ENCODE results near the gene LHX1.

LHX1 gene

DNA sequence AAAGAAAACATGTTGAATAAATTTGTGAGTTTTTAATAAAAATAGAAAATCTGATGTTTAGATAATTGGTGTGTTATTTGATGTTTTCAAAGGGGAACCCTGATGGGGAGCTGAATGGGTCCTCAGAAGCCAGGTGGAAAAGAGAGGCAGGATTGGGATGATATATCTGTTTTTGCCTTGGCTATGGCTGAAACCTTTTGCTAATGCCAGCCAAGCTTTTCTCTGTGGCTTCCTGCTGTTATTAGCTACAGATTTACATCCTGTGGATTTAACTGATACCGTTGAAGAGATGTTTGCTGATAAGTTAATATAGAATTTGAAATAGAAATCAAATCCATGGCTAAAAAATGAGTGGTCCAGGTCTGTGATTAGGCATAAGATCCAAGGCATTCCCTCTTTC, 7.3 kb downstream of the LHX1 start:
- H3K9me3 ChIP-seq (ENCODE audit: control insufficient read depth, insufficient read depth, low read length), result no peaks in the 10 kb centered on the region
- H3K4me2 ChIP-seq (ENCODE audit: low read length), result no peak overlapping the region
- no peaks in the 10 kb centered on the region for H4K20me1 ChIP-seq (ENCODE audit: control insufficient read depth, insufficient read depth, low read depth, low read length)
- TF ChIP-seq, protein P1, sequence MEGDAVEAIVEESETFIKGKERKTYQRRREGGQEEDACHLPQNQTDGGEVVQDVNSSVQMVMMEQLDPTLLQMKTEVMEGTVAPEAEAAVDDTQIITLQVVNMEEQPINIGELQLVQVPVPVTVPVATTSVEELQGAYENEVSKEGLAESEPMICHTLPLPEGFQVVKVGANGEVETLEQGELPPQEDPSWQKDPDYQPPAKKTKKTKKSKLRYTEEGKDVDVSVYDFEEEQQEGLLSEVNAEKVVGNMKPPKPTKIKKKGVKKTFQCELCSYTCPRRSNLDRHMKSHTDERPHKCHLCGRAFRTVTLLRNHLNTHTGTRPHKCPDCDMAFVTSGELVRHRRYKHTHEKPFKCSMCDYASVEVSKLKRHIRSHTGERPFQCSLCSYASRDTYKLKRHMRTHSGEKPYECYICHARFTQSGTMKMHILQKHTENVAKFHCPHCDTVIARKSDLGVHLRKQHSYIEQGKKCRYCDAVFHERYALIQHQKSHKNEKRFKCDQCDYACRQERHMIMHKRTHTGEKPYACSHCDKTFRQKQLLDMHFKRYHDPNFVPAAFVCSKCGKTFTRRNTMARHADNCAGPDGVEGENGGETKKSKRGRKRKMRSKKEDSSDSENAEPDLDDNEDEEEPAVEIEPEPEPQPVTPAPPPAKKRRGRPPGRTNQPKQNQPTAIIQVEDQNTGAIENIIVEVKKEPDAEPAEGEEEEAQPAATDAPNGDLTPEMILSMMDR (IDR thresholded peaks at IDR 0.05; ENCODE audit: low read depth, low read length, poor library complexity, severe bottlenecking), result no peak
- 0 out of 2 replicates have a peak, but pooled peaks have one; percentile 46 for TF ChIP-seq EZH2phosphoT487 (IDR thresholded peaks at IDR 0.05; ENCODE audit: borderline replicate concordance, low read length)
- H3K27ac ChIP-seq (ENCODE audit: low read depth, low read length), result no peak overlapping the region
- H3F3A ChIP-seq (ENCODE audit: control insufficient read depth, insufficient read depth), result 0 out of 2 replicates have a peak, but pooled peaks cover 7% of the 10 kb centered on the region
- H3K27me3 ChIP-seq (ENCODE audit: control insufficient read depth, low read length), result peaks cover 56% of the 10 kb centered on the region
- H3K4me3 ChIP-seq (ENCODE audit: low read length), result no peak overlapping the region
- H3K36me3 ChIP-seq (ENCODE audit: control insufficient read depth, low read length), result peaks cover 7% of the 10 kb centered on the region
- H3K79me2 ChIP-seq (ENCODE audit: control insufficient read depth, low read length), result peaks cover 8% of the 10 kb centered on the region
- H3K9me2 ChIP-seq (replicated peaks; ENCODE audit: control insufficient read depth, low read length), result no peaks in the 10 kb centered on the region
- H3K4me1 ChIP-seq (ENCODE audit: control insufficient read depth, low read length), result peaks cover 12% of the 10 kb centered on the region

GRCh38 chr17:36945140-36945539, 7.9 kb downstream of the LHX1 start:
- no peaks in the 10 kb centered on the region for H3K9me3 ChIP-seq (ENCODE audit: control insufficient read depth, insufficient read depth, low read length)
- H3K36me3 ChIP-seq (ENCODE audit: control insufficient read depth, low read length), result peaks cover 13% of the 10 kb centered on the region
- H3K27me3 ChIP-seq (ENCODE audit: control insufficient read depth, low read length), result peaks cover 52% of the 10 kb centered on the region
- H3F3A ChIP-seq (ENCODE audit: control insufficient read depth, insufficient read depth), result 0 out of 2 replicates have a peak, but pooled peaks cover 7% of the 10 kb centered on the region
- H4K20me1 ChIP-seq (ENCODE audit: control insufficient read depth, insufficient read depth, low read depth, low read length), result peaks cover 4% of the 10 kb centered on the region; the same call in 1 of the 2 replicates
- no peaks in the 10 kb centered on the region for H3K9me2 ChIP-seq (replicated peaks; ENCODE audit: control insufficient read depth, low read length)
- H3K27ac ChIP-seq (ENCODE audit: low read depth, low read length), result no peak overlapping the region
- no peak for TF ChIP-seq EZH2phosphoT487 (IDR thresholded peaks at IDR 0.05; ENCODE audit: borderline replicate concordance, low read length)
- TF ChIP-seq, protein P1 (IDR thresholded peaks at IDR 0.05; ENCODE audit: low read depth, low read length, poor library complexity, severe bottlenecking), result no peak
- no peak overlapping the region for H3K4me3 ChIP-seq (ENCODE audit: low read length)
- no peak overlapping the region for H3K4me2 ChIP-seq (ENCODE audit: low read length)
- H3K4me1 ChIP-seq (ENCODE audit: control insufficient read depth, low read length), result peaks cover 17% of the 10 kb centered on the region
- peaks cover 14% of the 10 kb centered on the region for H3K79me2 ChIP-seq (ENCODE audit: control insufficient read depth, low read length)

DNA sequence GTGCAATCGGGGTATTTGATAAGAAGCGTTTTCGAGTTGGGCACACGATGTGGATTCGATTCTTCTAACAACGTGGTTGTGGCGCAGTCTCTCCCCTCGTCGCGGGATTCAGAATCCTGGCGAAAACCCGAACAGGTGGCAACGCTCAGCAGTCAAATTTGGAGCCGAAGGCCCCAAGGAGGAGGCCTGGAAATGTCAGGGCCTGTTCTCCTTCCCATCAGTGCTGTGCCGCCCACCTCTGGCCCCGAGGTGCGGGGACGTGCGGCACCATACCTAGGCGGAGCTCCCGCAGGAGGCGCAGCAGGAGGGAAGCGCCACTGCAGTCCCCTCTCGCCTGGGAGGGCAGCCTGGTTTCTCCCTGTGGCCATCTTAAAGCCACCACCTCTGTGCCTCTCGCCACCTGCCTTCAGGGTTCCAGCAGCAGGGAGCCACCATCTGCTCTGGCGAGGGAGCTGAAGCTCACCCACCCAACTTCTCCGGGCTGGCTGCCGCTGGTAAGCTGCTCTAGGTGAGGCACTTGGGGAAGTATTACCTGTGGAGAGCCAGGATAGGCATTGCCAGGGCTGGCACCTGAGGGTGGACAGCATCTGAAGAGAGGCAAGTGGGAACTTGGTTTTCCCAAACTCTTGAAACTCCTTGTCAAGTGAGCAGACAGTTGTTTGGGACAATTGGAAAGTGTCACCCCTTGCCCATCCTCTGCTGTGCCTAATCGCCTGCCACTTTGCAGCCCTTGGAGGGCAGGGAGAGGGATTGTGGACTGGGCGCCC, 8.9 kb downstream of the LHX1 start:
- peaks cover 27% of the 10 kb centered on the region for H3K4me1 ChIP-seq (ENCODE audit: control insufficient read depth, low read length)
- no peaks in the 10 kb centered on the region for H3K9me2 ChIP-seq (replicated peaks; ENCODE audit: control insufficient read depth, low read length)
- H3K27ac ChIP-seq (ENCODE audit: low read depth, low read length), result no peak overlapping the region
- TF ChIP-seq, protein P1 (IDR thresholded peaks at IDR 0.05; ENCODE audit: low read depth, low read length, poor library complexity, severe bottlenecking), result no peak
- TF ChIP-seq EZH2phosphoT487 (IDR thresholded peaks at IDR 0.05; ENCODE audit: borderline replicate concordance, low read length), result no peak
- H3K9me3 ChIP-seq (ENCODE audit: control insufficient read depth, insufficient read depth, low read length), result no peaks in the 10 kb centered on the region
- 0 out of 2 replicates have a peak, but pooled peaks cover 7% of the 10 kb centered on the region for H3F3A ChIP-seq (ENCODE audit: control insufficient read depth, insufficient read depth)
- H3K36me3 ChIP-seq (ENCODE audit: control insufficient read depth, low read length), result peaks cover 23% of the 10 kb centered on the region
- no peak overlapping the region for H3K4me2 ChIP-seq (ENCODE audit: low read length)
- H3K27me3 ChIP-seq (ENCODE audit: control insufficient read depth, low read length), result peaks cover 45% of the 10 kb centered on the region
- H3K4me3 ChIP-seq (ENCODE audit: low read length), result no peak overlapping the region
- peaks cover 8% of the 10 kb centered on the region; the same call in 1 of the 2 replicates for H4K20me1 ChIP-seq (ENCODE audit: control insufficient read depth, insufficient read depth, low read depth, low read length)
- peaks cover 24% of the 10 kb centered on the region for H3K79me2 ChIP-seq (ENCODE audit: control insufficient read depth, low read length)
